ENCODE measurements around the gene ABR.

DNA sequence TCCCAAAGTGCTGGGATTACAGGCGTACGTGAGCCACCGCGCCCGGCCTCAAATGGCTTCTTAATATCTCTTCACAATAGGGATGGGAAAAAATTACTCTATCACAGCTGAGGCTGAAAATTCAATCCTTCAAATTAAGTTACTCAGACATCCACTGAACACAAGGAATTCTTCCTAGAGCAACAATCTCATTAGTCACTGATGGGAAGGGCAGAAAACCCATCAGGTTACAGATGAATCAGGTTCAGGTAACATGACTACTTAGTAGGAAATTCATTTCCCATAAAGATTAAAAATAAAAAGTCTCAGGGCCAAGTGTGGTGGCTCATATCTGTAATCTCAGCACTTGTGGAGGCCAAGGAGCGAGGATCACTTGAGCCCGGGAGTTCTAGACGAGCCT, 42.5 kb upstream of the ABR start:
- TF ChIP-seq EZH2phosphoT487 (IDR thresholded peaks at IDR 0.05; ENCODE audit: borderline replicate concordance), result no peak
- TF ChIP-seq, protein P1, sequence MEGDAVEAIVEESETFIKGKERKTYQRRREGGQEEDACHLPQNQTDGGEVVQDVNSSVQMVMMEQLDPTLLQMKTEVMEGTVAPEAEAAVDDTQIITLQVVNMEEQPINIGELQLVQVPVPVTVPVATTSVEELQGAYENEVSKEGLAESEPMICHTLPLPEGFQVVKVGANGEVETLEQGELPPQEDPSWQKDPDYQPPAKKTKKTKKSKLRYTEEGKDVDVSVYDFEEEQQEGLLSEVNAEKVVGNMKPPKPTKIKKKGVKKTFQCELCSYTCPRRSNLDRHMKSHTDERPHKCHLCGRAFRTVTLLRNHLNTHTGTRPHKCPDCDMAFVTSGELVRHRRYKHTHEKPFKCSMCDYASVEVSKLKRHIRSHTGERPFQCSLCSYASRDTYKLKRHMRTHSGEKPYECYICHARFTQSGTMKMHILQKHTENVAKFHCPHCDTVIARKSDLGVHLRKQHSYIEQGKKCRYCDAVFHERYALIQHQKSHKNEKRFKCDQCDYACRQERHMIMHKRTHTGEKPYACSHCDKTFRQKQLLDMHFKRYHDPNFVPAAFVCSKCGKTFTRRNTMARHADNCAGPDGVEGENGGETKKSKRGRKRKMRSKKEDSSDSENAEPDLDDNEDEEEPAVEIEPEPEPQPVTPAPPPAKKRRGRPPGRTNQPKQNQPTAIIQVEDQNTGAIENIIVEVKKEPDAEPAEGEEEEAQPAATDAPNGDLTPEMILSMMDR (conservative IDR thresholded peaks at IDR 0.05; ENCODE audit: low read length), result no peak

Data from Loucy (cell line).